ENCODE measurements around the gene DNAI1. TPM values are rescaled to one million over a fixed set of nuclear protein-coding genes. Genes with fewer than 3 reads are reported as not detected.
"Not testable (repeated sequence)": the region's sequence is repeated elsewhere in the genome, so short reads cannot be mapped to it uniquely, and the experiment has no call there.

Gene DNAI1
- polyA plus RNA-seq (2012; ENCODE audit: insufficient read depth, insufficient read length) = 0.54 TPM

- H3K4me3 ChIP-seq (ENCODE audit: low read length) = peak within 1 kb of the TSS; percentile 72
- peak; percentile 96 for DNase-seq (ENCODE audit: low read depth, low spot score)
Observed at GRCh38 chr9:34458013-34458958, at the start of gene DNAI1, which contains the start of gene FAM219A. TSS of gene DNAI1 (plus strand) at chr9:34458805. CDS start at chr9:34459006, 201 bp downstream. TSS of gene FAM219A (minus strand) at chr9:34458570. CDS start at chr9:34458263, 307 bp downstream.

- DNase-seq (ENCODE audit: low read depth, low spot score) = no peak
- no peak overlapping the region for H3K4me3 ChIP-seq (ENCODE audit: low read length)
Observed at GRCh38 chr9:34409154-34409553, 49.5 kb upstream of the DNAI1 start.

- no peak for DNase-seq (ENCODE audit: low read depth, low spot score)
Observed at GRCh38 chr9:34412336-34412735, 46.3 kb upstream of the DNAI1 start.

GRCh38 chr9:34413231-34413852 is 45.3 kb upstream of the DNAI1 start:
- DNase-seq (ENCODE audit: low read depth, low spot score) = peak; percentile 60

More at GRCh38 chr9:34412336-34412735, 46.3 kb upstream of the DNAI1 start:
- no peak overlapping the region for H3K4me3 ChIP-seq (ENCODE audit: low read length)

GRCh38 chr9:34417734-34418133 is 40.9 kb upstream of the DNAI1 start:
- H3K4me3 ChIP-seq (ENCODE audit: low read length) = no peak overlapping the region
- no peak for DNase-seq (ENCODE audit: low read depth, low spot score)

More at GRCh38 chr9:34413231-34413852, 45.3 kb upstream of the DNAI1 start:
- no peak overlapping the region for H3K4me3 ChIP-seq (ENCODE audit: low read length)

GRCh38 chr9:34419716-34420504 is 38.7 kb upstream of the DNAI1 start:
- H3K4me3 ChIP-seq (ENCODE audit: low read length) = no peak overlapping the region
- no peak for DNase-seq (ENCODE audit: low read depth, low spot score)

- H3K4me3 ChIP-seq (ENCODE audit: low read length) = no peak overlapping the region
- no peak for DNase-seq (ENCODE audit: low read depth, low spot score)
Observed at GRCh38 chr9:34426347-34427074, 32.1 kb upstream of the DNAI1 start.

- no peak overlapping the region for H3K4me3 ChIP-seq (ENCODE audit: low read length)
- DNase-seq (ENCODE audit: low read depth, low spot score) = no peak
Observed at GRCh38 chr9:34428325-34428958, 30.2 kb upstream of the DNAI1 start.

GRCh38 chr9:34430843-34431437 is 27.7 kb upstream of the DNAI1 start:
- H3K4me3 ChIP-seq (ENCODE audit: low read length) = no peak overlapping the region
- DNase-seq (ENCODE audit: low read depth, low spot score) = peak; percentile 57

GRCh38 chr9:34431667-34432066 is 26.9 kb upstream of the DNAI1 start:
- H3K4me3 ChIP-seq (ENCODE audit: low read length) = no peak overlapping the region
- no peak for DNase-seq (ENCODE audit: low read depth, low spot score)

GRCh38 chr9:34437006-34437925 is 21.3 kb upstream of the DNAI1 start:
- no peak overlapping the region for H3K4me3 ChIP-seq (ENCODE audit: low read length)
- DNase-seq (ENCODE audit: low read depth, low spot score) = peak; percentile 84

- not testable (repeated sequence) for DNase-seq (ENCODE audit: low read depth, low spot score); H3K4me3 ChIP-seq (ENCODE audit: low read length)
Observed at GRCh38 chr9:34437926-34438307, 20.7 kb upstream of the DNAI1 start.

- not testable (repeated sequence) for DNase-seq (ENCODE audit: low read depth, low spot score); H3K4me3 ChIP-seq (ENCODE audit: low read length)
Observed at GRCh38 chr9:34438465-34438864, 20.1 kb upstream of the DNAI1 start.

- DNase-seq (ENCODE audit: low read depth, low spot score) = no peak
- no peak overlapping the region for H3K4me3 ChIP-seq (ENCODE audit: low read length)
Observed at GRCh38 chr9:34440017-34440416, 18.6 kb upstream of the DNAI1 start.

GRCh38 chr9:34442770-34443169 is 15.8 kb upstream of the DNAI1 start:
- no peak overlapping the region for H3K4me3 ChIP-seq (ENCODE audit: low read length)

GRCh38 chr9:34443533-34443932 is 15.1 kb upstream of the DNAI1 start:
- no peak for DNase-seq (ENCODE audit: low read depth, low spot score)
- H3K4me3 ChIP-seq (ENCODE audit: low read length) = no peak overlapping the region

More at GRCh38 chr9:34442770-34443169, 15.8 kb upstream of the DNAI1 start:
- no peak for DNase-seq (ENCODE audit: low read depth, low spot score)

- no peak overlapping the region for H3K4me3 ChIP-seq (ENCODE audit: low read length)
- DNase-seq (ENCODE audit: low read depth, low spot score) = no peak
Observed at GRCh38 chr9:34443976-34444375, 14.6 kb upstream of the DNAI1 start.

Data from Jurkat, Clone E6-1 (cell line).